ENCODE results near the gene LRIG3. TPM values are rescaled to one million over a fixed set of nuclear protein-coding genes. Genes with fewer than 3 reads are reported as not detected.
"Not testable (repeated sequence)": the region's sequence is repeated elsewhere in the genome, so short reads cannot be mapped to it uniquely, and the experiment has no call there.

The LRIG3 gene
- total RNA-seq, 1 donor from 2014 or later = 75.3 TPM

- no peak for DNase-seq (ENCODE audit: low spot score, unreplicated experiment)
- peaks cover 14% of the 10 kb centered on the region for H3K4me1 Mint-ChIP-seq (ENCODE audit: low read depth)
- no peak overlapping the region for H3K27ac Mint-ChIP-seq
- TF ChIP-seq CTCF (IDR thresholded peaks at IDR 0.05; ENCODE audit: unreplicated experiment) = no peak
- no peak overlapping the region for H3K4me3 Mint-ChIP-seq (ENCODE audit: low read depth)
- no peaks in the 10 kb centered on the region for H3K27me3 Mint-ChIP-seq
- H3K36me3 Mint-ChIP-seq (ENCODE audit: insufficient read depth) = no peaks in the 10 kb centered on the region
- peaks cover 3% of the 10 kb centered on the region for H3K9me3 Mint-ChIP-seq (ENCODE audit: low read depth)
These were observed 37.0 kb upstream of the LRIG3 start for GRCh38 chr12:58957298-58957697.

GRCh38 chr12:58955849-58956248, 35.5 kb upstream of the LRIG3 start:
- no peaks in the 10 kb centered on the region for H3K27me3 Mint-ChIP-seq
- no peak for DNase-seq (ENCODE audit: low spot score, unreplicated experiment)
- peaks cover 3% of the 10 kb centered on the region for H3K9me3 Mint-ChIP-seq (ENCODE audit: low read depth)
- no peak overlapping the region for H3K27ac Mint-ChIP-seq
- no peak for TF ChIP-seq CTCF (IDR thresholded peaks at IDR 0.05; ENCODE audit: unreplicated experiment)
- H3K4me1 Mint-ChIP-seq (ENCODE audit: low read depth) = peaks cover 11% of the 10 kb centered on the region
- H3K4me3 Mint-ChIP-seq (ENCODE audit: low read depth) = no peak overlapping the region
- H3K36me3 Mint-ChIP-seq (ENCODE audit: insufficient read depth) = no peaks in the 10 kb centered on the region

- Mint-ChIP-seq H3K27me3 (no peaks in the 10 kb centered on the region), H3K4me3 (ENCODE audit: low read depth) (no peak overlapping the region), H3K36me3 (ENCODE audit: insufficient read depth) (peaks cover 3% of the 10 kb centered on the region), H3K4me1 (ENCODE audit: low read depth) (peaks cover 13% of the 10 kb centered on the region), H3K27ac (no peak overlapping the region), H3K9me3 (ENCODE audit: low read depth) (peaks cover 7% of the 10 kb centered on the region)
- no peak for TF ChIP-seq CTCF (IDR thresholded peaks at IDR 0.05; ENCODE audit: unreplicated experiment)
- no peak for DNase-seq (ENCODE audit: low spot score, unreplicated experiment)
These were observed 33.7 kb upstream of the LRIG3 start for GRCh38 chr12:58954002-58954401.

GRCh38 chr12:58950739-58951100, 30.4 kb upstream of the LRIG3 start:
- H3K9me3 Mint-ChIP-seq (ENCODE audit: low read depth) = peaks cover 27% of the 10 kb centered on the region
- DNase-seq (ENCODE audit: low spot score, unreplicated experiment) = no peak
- H3K27ac Mint-ChIP-seq = no peak overlapping the region
- H3K27me3 Mint-ChIP-seq = no peaks in the 10 kb centered on the region
- peaks cover 4% of the 10 kb centered on the region for H3K4me1 Mint-ChIP-seq (ENCODE audit: low read depth)
- H3K36me3 Mint-ChIP-seq (ENCODE audit: insufficient read depth) = peaks cover 7% of the 10 kb centered on the region
- no peak for TF ChIP-seq CTCF (IDR thresholded peaks at IDR 0.05; ENCODE audit: unreplicated experiment)
- H3K4me3 Mint-ChIP-seq (ENCODE audit: low read depth) = no peak overlapping the region

GRCh38 chr12:58949954-58950738, 29.8 kb upstream of the LRIG3 start:
- not testable (repeated sequence) for H3K27me3 Mint-ChIP-seq; H3K4me3 Mint-ChIP-seq (ENCODE audit: low read depth); H3K27ac Mint-ChIP-seq; H3K36me3 Mint-ChIP-seq (ENCODE audit: insufficient read depth); DNase-seq (ENCODE audit: low spot score, unreplicated experiment); H3K4me1 Mint-ChIP-seq (ENCODE audit: low read depth)
- H3K9me3 Mint-ChIP-seq (ENCODE audit: low read depth) = peaks cover 30% of the 10 kb centered on the region

GRCh38 chr12:58943079-58943478, 22.8 kb upstream of the LRIG3 start:
- Mint-ChIP-seq H3K4me1 (ENCODE audit: low read depth) (peaks cover 17% of the 10 kb centered on the region), H3K9me3 (ENCODE audit: low read depth) (peaks cover 15% of the 10 kb centered on the region), H3K27me3 (no peaks in the 10 kb centered on the region), H3K36me3 (ENCODE audit: insufficient read depth) (peaks cover 4% of the 10 kb centered on the region), H3K27ac (no peak overlapping the region), H3K4me3 (ENCODE audit: low read depth) (no peak overlapping the region)
- DNase-seq (ENCODE audit: low spot score, unreplicated experiment) = no peak
- TF ChIP-seq CTCF (IDR thresholded peaks at IDR 0.05; ENCODE audit: unreplicated experiment) = no peak
